Breast epithelium (tissue), 4 donors: ENCODE data around the gene IER3. TPM values are rescaled to one million over a fixed set of nuclear protein-coding genes. Genes with fewer than 3 reads are reported as not detected.
A peak's percentile ranks its signal among the peaks of the same experiment; 100 is the strongest.

ENCODE experiments used
- DNase-seq, 2 donors: peaks; one replicate each; pipeline ENCODE4 v3.0.0-alpha.2; 2019; ENCODE audit warnings: low spot score in 2 of 2
- H3K27ac ChIP-seq, 2 donors: fragments of 200-600 bp; sonication (generic) in 1 of 2; one replicate each; pipeline ENCODE4 v1.5.1; 2016 to 2019; ENCODE audit warnings: mild to moderate bottlenecking in 1 of 2
- H3K27me3 ChIP-seq, 2 donors: fragments of 200-600 bp; sonication (generic) in 1 of 2; one replicate each; pipeline versions ENCODE4 v1.5.1 to v1.6.0; 2017 to 2019; ENCODE audit warnings: control low read depth in 1 of 2, mild to moderate bottlenecking in 1 of 2
- H3K36me3 ChIP-seq: fragments of 200-600 bp; one replicate; pipeline ENCODE4 v1.5.1; 2019
- H3K4me1 ChIP-seq, 2 donors: fragments of 200-600 bp; sonication (generic); one replicate each; pipeline ENCODE4 v1.5.1; 2016 to 2019; ENCODE audit warnings: control low read depth in 1 of 2
- H3K4me3 ChIP-seq, 3 donors: fragments of 200-600 bp; sonication (generic); 1 replicate in 2 of 3; 2 replicates in 1 of 3; pipeline ENCODE4 v1.5.1; 2016 to 2019; ENCODE audit warnings: mild to moderate bottlenecking in 3 of 3, moderate library complexity in 2 of 3
- H3K9me3 ChIP-seq, 2 donors: fragments of 200-600 bp; sonication (generic) in 1 of 2; one replicate each; pipeline ENCODE4 v1.5.1; 2016 to 2019; ENCODE audit warnings: control low read depth in 1 of 2
- POLR2A ChIP-seq: fragments of 450-650 bp; IDR thresholded peaks from one replicate; pipeline ENCODE4 v1.6.1; 2016; ENCODE audit warnings: antibody characterized with exemption, mild to moderate bottlenecking, moderate library complexity
- POLR2AphosphoS5 ChIP-seq, 3 donors: sonication (generic); formaldehyde crosslinking; IDR thresholded peaks; one replicate each; pipeline ENCODE4 v1.6.1; 2017; ENCODE audit warnings: antibody characterized with exemption in 3 of 3
- intact Hi-C: fragments of 100-400 bp; cut with DNase I; formaldehyde crosslinking; loops from one replicate; pipeline ENCODE4 v1.15.1; 2023; ENCODE audit warnings: low total_unique reads
- total RNA-seq, 3 donors: library from RNA; depleted of rRNA; stranded (reverse); fragments of >200 nt; gene quantifications; one replicate each; pipeline ENCODE4 v1.1.0, GENCODE V29; 2016
- TF ChIP-seq, protein P1 (sequence below), 3 donors: fragments of 450-650 bp; IDR thresholded peaks; one replicate each; pipeline ENCODE4 v1.5.1; 2016 to 2017; ENCODE audit warnings: antibody characterized with exemption in 3 of 3, mild to moderate bottlenecking in 3 of 3, moderate library complexity in 3 of 3

IER3 gene
- total RNA-seq, 3 donors from 2014 or later = 7.7 to 64.1 (median 20.0) TPM

GRCh38 chr6:30779850-30780641 is 35.7 kb upstream of the IER3 start:
- H3K9me3 ChIP-seq = no peaks in the 10 kb centered on the region
- H3K27me3 ChIP-seq = no peaks in the 10 kb centered on the region
- intact Hi-C loops = no loop called here
- H3K27ac ChIP-seq = peak overlapping the region; percentile 90 to 91
- DNase-seq = no peak
- peaks cover 10 to 21% of the 10 kb centered on the region in 2 donors for H3K4me1 ChIP-seq
- H3K36me3 ChIP-seq = no peaks in the 10 kb centered on the region
- no peak overlapping the region for H3K4me3 ChIP-seq
- TF ChIP-seq, protein P1, sequence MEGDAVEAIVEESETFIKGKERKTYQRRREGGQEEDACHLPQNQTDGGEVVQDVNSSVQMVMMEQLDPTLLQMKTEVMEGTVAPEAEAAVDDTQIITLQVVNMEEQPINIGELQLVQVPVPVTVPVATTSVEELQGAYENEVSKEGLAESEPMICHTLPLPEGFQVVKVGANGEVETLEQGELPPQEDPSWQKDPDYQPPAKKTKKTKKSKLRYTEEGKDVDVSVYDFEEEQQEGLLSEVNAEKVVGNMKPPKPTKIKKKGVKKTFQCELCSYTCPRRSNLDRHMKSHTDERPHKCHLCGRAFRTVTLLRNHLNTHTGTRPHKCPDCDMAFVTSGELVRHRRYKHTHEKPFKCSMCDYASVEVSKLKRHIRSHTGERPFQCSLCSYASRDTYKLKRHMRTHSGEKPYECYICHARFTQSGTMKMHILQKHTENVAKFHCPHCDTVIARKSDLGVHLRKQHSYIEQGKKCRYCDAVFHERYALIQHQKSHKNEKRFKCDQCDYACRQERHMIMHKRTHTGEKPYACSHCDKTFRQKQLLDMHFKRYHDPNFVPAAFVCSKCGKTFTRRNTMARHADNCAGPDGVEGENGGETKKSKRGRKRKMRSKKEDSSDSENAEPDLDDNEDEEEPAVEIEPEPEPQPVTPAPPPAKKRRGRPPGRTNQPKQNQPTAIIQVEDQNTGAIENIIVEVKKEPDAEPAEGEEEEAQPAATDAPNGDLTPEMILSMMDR (IDR thresholded peaks at IDR 0.05) = no peak
- TF ChIP-seq POLR2AphosphoS5 (IDR thresholded peaks at IDR 0.05) (no peak), POLR2A (no peak)

GRCh38 chr6:30778001-30778635 is 33.8 kb upstream of the IER3 start:
- no peak for TF ChIP-seq POLR2AphosphoS5 (IDR thresholded peaks at IDR 0.05)
- TF ChIP-seq, protein P1 (IDR thresholded peaks at IDR 0.05) = no peak
- Histone ChIP-seq H3K4me3 (no peak overlapping the region), H3K27ac (peak overlapping the region; percentile 90 to 91), H3K4me1 (peaks cover 10 to 21% of the 10 kb centered on the region in 2 donors), H3K9me3 (no peaks in the 10 kb centered on the region), H3K27me3 (no peaks in the 10 kb centered on the region), H3K36me3 (no peaks in the 10 kb centered on the region)
- DNase-seq = no peak
- intact Hi-C loops = no loop called here

GRCh38 chr6:30777155-30777485 is 32.8 kb upstream of the IER3 start:
- no peaks in the 10 kb centered on the region for H3K27me3 ChIP-seq
- intact Hi-C loops = no loop called here
- TF ChIP-seq POLR2A = no peak
- TF ChIP-seq POLR2AphosphoS5 (IDR thresholded peaks at IDR 0.05) = no peak
- TF ChIP-seq, protein P1 (IDR thresholded peaks at IDR 0.05) = no peak
- H3K9me3 ChIP-seq = no peaks in the 10 kb centered on the region
- no peak overlapping the region for H3K4me3 ChIP-seq
- peak overlapping the region; percentile 25 to 41 for H3K27ac ChIP-seq
- H3K36me3 ChIP-seq = no peaks in the 10 kb centered on the region
- H3K4me1 ChIP-seq = peaks cover 10 to 13% of the 10 kb centered on the region in 2 donors
- DNase-seq = no peak

GRCh38 chr6:30776390-30777154 is 32.2 kb upstream of the IER3 start:
- Histone ChIP-seq H3K27ac (no peak overlapping the region), H3K4me3 (no peak overlapping the region), H3K27me3 (no peaks in the 10 kb centered on the region), H3K9me3 (no peaks in the 10 kb centered on the region), H3K4me1 (peaks cover 8 to 9% of the 10 kb centered on the region in 2 donors), H3K36me3 (no peaks in the 10 kb centered on the region)
- DNase-seq = no peak
- intact Hi-C loops = no loop called here
- no peak for TF ChIP-seq POLR2AphosphoS5 (IDR thresholded peaks at IDR 0.05)
- TF ChIP-seq, protein P1 (IDR thresholded peaks at IDR 0.05) = no peak
- TF ChIP-seq POLR2A = no peak
